ENCODE data around the gene DLK1. TPM values are rescaled to one million over a fixed set of nuclear protein-coding genes. Genes with fewer than 3 reads are reported as not detected.

Gene DLK1
- total RNA-seq, 1 donor from 2014 or later, result not detected

DNA sequence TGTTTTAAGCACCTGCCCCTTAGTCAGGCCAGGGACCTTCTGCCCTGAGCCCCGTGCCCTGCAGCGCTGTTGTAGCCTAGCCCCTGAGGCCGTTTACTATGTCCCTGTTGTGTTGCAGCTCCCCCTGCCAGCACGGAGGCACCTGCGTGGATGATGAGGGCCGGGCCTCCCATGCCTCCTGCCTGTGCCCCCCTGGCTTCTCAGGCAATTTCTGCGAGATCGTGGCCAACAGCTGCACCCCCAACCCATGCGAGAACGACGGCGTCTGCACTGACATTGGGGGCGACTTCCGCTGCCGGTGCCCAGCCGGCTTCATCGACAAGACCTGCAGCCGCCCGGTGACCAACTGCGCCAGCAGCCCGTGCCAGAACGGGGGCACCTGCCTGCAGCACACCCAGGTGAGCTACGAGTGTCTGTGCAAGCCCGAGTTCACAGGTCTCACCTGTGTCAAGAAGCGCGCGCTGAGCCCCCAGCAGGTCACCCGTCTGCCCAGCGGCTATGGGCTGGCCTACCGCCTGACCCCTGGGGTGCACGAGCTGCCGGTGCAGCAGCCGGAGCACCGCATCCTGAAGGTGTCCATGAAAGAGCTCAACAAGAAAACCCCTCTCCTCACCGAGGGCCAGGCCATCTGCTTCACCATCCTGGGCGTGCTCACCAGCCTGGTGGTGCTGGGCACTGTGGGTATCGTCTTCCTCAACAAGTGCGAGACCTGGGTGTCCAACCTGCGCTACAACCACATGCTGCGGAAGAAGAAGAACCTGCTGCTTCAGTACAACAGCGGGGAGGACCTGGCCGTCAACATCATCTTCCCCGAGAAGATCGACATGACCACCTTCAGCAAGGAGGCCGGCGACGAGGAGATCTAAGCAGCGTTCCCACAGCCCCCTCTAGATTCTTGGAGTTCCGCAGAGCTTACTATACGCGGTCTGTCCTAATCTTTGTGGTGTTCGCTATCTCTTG is 7.6 kb downstream of the DLK1 start:
- ATAC-seq (ENCODE audit: low read depth) (no peak), DNase-seq (no peak)
- no peak overlapping the region for H3K4me3 Mint-ChIP-seq
- intact Hi-C loops (cut with micrococcal nuclease), result no loop called here
- H3K27me3 Mint-ChIP-seq, result no peaks in the 10 kb centered on the region
- no peaks in the 10 kb centered on the region for H3K4me1 Mint-ChIP-seq
- POLR2A ChIA-PET, result no interaction called here
- H3K27ac Mint-ChIP-seq, result no peak overlapping the region
- no peak for TF ChIP-seq CTCF (IDR thresholded peaks at IDR 0.05)
- no peaks in the 10 kb centered on the region for H3K9me3 Mint-ChIP-seq
- no peaks in the 10 kb centered on the region for H3K36me3 Mint-ChIP-seq (ENCODE audit: low read depth)
- CTCF ChIA-PET, result no interaction called here

GRCh38 chr14:100735271-100735670 is 8.6 kb downstream of the DLK1 start:
- CTCF ChIA-PET, result no interaction called here
- no peaks in the 10 kb centered on the region for H3K9me3 Mint-ChIP-seq
- H3K36me3 Mint-ChIP-seq (ENCODE audit: low read depth), result no peaks in the 10 kb centered on the region
- intact Hi-C loops (cut with micrococcal nuclease), result no loop called here
- ATAC-seq (ENCODE audit: low read depth) (no peak), DNase-seq (no peak)
- POLR2A ChIA-PET, result no interaction called here
- H3K4me1 Mint-ChIP-seq, result no peaks in the 10 kb centered on the region
- no peak for TF ChIP-seq CTCF (IDR thresholded peaks at IDR 0.05)
- H3K4me3 Mint-ChIP-seq, result no peak overlapping the region
- no peaks in the 10 kb centered on the region for H3K27me3 Mint-ChIP-seq
- H3K27ac Mint-ChIP-seq, result no peak overlapping the region

GRCh38 chr14:100736269-100737180 is 9.8 kb downstream of the DLK1 start:
- intact Hi-C loops (cut with micrococcal nuclease), result no loop called here
- no peaks in the 10 kb centered on the region for H3K4me1 Mint-ChIP-seq
- ChIA-PET CTCF (no interaction called here), POLR2A (no interaction called here)
- no peaks in the 10 kb centered on the region for H3K36me3 Mint-ChIP-seq (ENCODE audit: low read depth)
- no peak for TF ChIP-seq CTCF (IDR thresholded peaks at IDR 0.05)
- ATAC-seq (ENCODE audit: low read depth), result no peak
- H3K4me3 Mint-ChIP-seq, result no peak overlapping the region
- no peak overlapping the region for H3K27ac Mint-ChIP-seq
- no peak for DNase-seq
- no peaks in the 10 kb centered on the region for H3K27me3 Mint-ChIP-seq
- H3K9me3 Mint-ChIP-seq, result no peaks in the 10 kb centered on the region

DNA sequence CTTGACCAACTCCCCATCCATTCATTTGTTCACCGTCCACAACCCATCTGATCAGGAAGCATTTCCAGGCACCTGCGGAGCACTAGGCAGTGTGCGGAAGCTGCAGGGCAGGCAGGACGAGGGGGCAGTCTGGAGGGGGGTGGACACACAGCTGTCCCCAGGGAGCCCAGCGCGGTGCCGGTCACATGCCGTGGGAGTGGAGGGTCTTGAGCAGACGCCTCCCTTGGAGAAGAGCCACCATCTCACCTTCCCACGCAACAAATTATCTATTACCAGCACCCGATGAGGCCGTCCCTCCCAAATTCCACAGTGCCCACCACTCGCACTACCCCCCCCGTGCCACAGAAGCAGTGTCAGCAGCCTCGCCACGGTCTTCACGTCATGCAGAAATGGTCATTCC is 10.8 kb downstream of the DLK1 start:
- no peak for DNase-seq
- Mint-ChIP-seq H3K27ac (no peak overlapping the region), H3K36me3 (ENCODE audit: low read depth) (no peaks in the 10 kb centered on the region), H3K27me3 (no peaks in the 10 kb centered on the region), H3K9me3 (peaks cover 3% of the 10 kb centered on the region), H3K4me1 (no peaks in the 10 kb centered on the region), H3K4me3 (no peak overlapping the region)
- ChIA-PET CTCF (no interaction called here), POLR2A (no interaction called here)
- intact Hi-C loops (cut with micrococcal nuclease), result no loop called here
- ATAC-seq (ENCODE audit: low read depth), result no peak
- no peak for TF ChIP-seq CTCF (IDR thresholded peaks at IDR 0.05)

GRCh38 chr14:100738269-100738691 is 11.6 kb downstream of the DLK1 start:
- TF ChIP-seq CTCF (IDR thresholded peaks at IDR 0.05), result no peak
- Mint-ChIP-seq H3K27me3 (no peaks in the 10 kb centered on the region), H3K27ac (no peak overlapping the region), H3K36me3 (ENCODE audit: low read depth) (no peaks in the 10 kb centered on the region), H3K4me3 (no peak overlapping the region), H3K4me1 (no peaks in the 10 kb centered on the region), H3K9me3 (peaks cover 3% of the 10 kb centered on the region)
- CTCF ChIA-PET, result no interaction called here
- intact Hi-C loops (cut with micrococcal nuclease), result no loop called here
- DNase-seq (no peak), ATAC-seq (ENCODE audit: low read depth) (no peak)
- POLR2A ChIA-PET, result no interaction called here

Measured in activated B cell treated with CpG ODN at 0.5 μM for 24 hours (primary cell).